IMR-90 (cell line): ENCODE results near the gene MSH4.

Experiments
- CEBPB ChIP-seq: IDR thresholded peaks from 2 replicates; pipeline ENCODE4 v1.6.1; 2012; ENCODE audit warnings: low read depth, low read length, improper control_type of control experiment
- CTCF ChIP-seq: conservative IDR thresholded peaks from 2 replicates; pipeline ENCODE4 v1.5.1; 2012; ENCODE audit warnings: mild to moderate bottlenecking, low read depth, low read length, improper control_type of control experiment
- POLR2A ChIP-seq: IDR thresholded peaks from 2 replicates; pipeline ENCODE4 v1.6.1; 2012; ENCODE audit warnings: mild to moderate bottlenecking, low read depth, low read length
- USF2 ChIP-seq: fragments of 150-350 bp; IDR thresholded peaks from 2 replicates; pipeline ENCODE4 v1.6.1; 2017; ENCODE audit warnings: mild to moderate bottlenecking, antibody characterized with exemption, low read length, low read depth

- no peak for TF ChIP-seq USF2
- TF ChIP-seq CTCF, result no peak
- TF ChIP-seq CEBPB, result no peak
- TF ChIP-seq POLR2A, result no peak
These were observed 126.0 kb downstream of the MSH4 start for GRCh38 chr1:75922698-75923097.
